CD4-positive, alpha-beta memory T cell (primary cell): ENCODE measurements around the gene PRRT1. TPM values are rescaled to one million over a fixed set of nuclear protein-coding genes. Genes with fewer than 3 reads are reported as not detected.
A peak's percentile ranks its signal among the peaks of the same experiment; 100 is the strongest.
"Not testable (repeated sequence)": the region's sequence is repeated elsewhere in the genome, so short reads cannot be mapped to it uniquely, and the experiment has no call there.

Experiments used
- CTCF ChIA-PET: fragments of 350-600 bp; sonication (Branson Sonifier 250); formaldehyde crosslinking; loops from one replicate; lab custom pipeline; 2021; ENCODE audit warnings: inconsistent platforms; ENCODE audit not compliant: partially characterized antibody; lab: Charles Lee
- POLR2A ChIA-PET: fragments of 350-600 bp; sonication (Branson Sonifier 250); formaldehyde crosslinking; loops from one replicate; lab custom pipeline; 2021; ENCODE audit not compliant: partially characterized antibody; lab: Charles Lee
- DNase-seq, 5 donors: peaks; one replicate each; pipeline versions ENCODE4 v3.0.0 to v3.0.0-alpha.2; 2020 to 2022; ENCODE audit warnings: mixed read lengths in 1 of 5
- H3K27ac ChIP-seq: one replicate; pipeline ENCODE4 v1.7.0; 2013; ENCODE audit warnings: low read depth, low read length
- H3K27me3 ChIP-seq: 2 replicates; pipeline ENCODE4 v1.7.0; 2013; ENCODE audit warnings: mild to moderate bottlenecking, low read length, moderate library complexity; ENCODE audit not compliant: insufficient read depth
- H3K36me3 ChIP-seq: 2 replicates; pipeline ENCODE4 v1.7.0; 2013; ENCODE audit warnings: mild to moderate bottlenecking, low read length, moderate library complexity; ENCODE audit not compliant: insufficient read depth
- H3K4me1 ChIP-seq: 2 replicates; pipeline ENCODE4 v1.7.0; 2013; ENCODE audit warnings: mild to moderate bottlenecking, low read length, moderate library complexity; ENCODE audit not compliant: insufficient read depth
- H3K4me3 ChIP-seq, 2 donors: one replicate each; pipeline ENCODE4 v1.7.0; 2013; ENCODE audit warnings: low read length in 2 of 2, mild to moderate bottlenecking in 1 of 2
- H3K9me3 ChIP-seq, 2 donors: one replicate each; pipeline ENCODE4 v1.7.0; 2013; ENCODE audit warnings: low read length in 2 of 2, control low read depth in 1 of 2; ENCODE audit not compliant: control insufficient read depth in 1 of 2
- H3K27ac Mint-ChIP-seq, 7 donors: one replicate each; pipeline ENCODE4 v1.8.0; 2020 to 2021; ENCODE audit warnings: mixed read lengths in 7 of 7, mild to moderate bottlenecking in 6 of 7, inconsistent platforms in 3 of 7, moderate library complexity in 3 of 7
- H3K27me3 Mint-ChIP-seq, 2 donors: one replicate each; pipeline ENCODE4 v1.8.0; 2020 to 2021; ENCODE audit warnings: mixed read lengths in 2 of 2
- H3K36me3 Mint-ChIP-seq, 2 donors: one replicate each; pipeline ENCODE4 v1.8.0; 2020 to 2021; ENCODE audit warnings: mixed read lengths in 2 of 2, inconsistent platforms in 1 of 2, mild to moderate bottlenecking in 1 of 2
- H3K4me1 Mint-ChIP-seq, 4 donors: one replicate each; pipeline ENCODE4 v1.8.0; 2020 to 2021; ENCODE audit warnings: mixed read lengths in 4 of 4, mild to moderate bottlenecking in 1 of 4
- H3K4me3 Mint-ChIP-seq, 8 donors: one replicate each; pipeline ENCODE4 v1.8.0; 2020 to 2021; ENCODE audit warnings: mixed read lengths in 8 of 8, mild to moderate bottlenecking in 7 of 8, moderate library complexity in 6 of 8, inconsistent platforms in 3 of 8
- H3K9me3 Mint-ChIP-seq, 8 donors: one replicate each; pipeline ENCODE4 v1.8.0; 2020 to 2021; ENCODE audit warnings: mixed read lengths in 8 of 8, mild to moderate bottlenecking in 5 of 8, inconsistent platforms in 3 of 8, moderate library complexity in 1 of 8
- intact Hi-C: fragments of 100-400 bp; cut with micrococcal nuclease; formaldehyde crosslinking; loops from one replicate; pipeline ENCODE4 v1.15.1; 2023
- polyA plus RNA-seq, 2 donors: library from polyadenylated mRNA; unstranded; fragments of 300-500 nt; fragmentation: Illumina TruSeq; gene quantifications; one replicate each; pipeline ENCODE4 v1.2.3, GENCODE V29; 2021
- total RNA-seq, 2 experiments: library from RNA; stranded (reverse); gene quantifications; one replicate each; pipeline ENCODE4 v1.2.3, GENCODE V29; 2021

Gene PRRT1
- total and polyA plus RNA-seq, 4 experiments from 2014 or later, result 0.60 to 1.9 (median 1.5) TPM; not detected in 1

DNA sequence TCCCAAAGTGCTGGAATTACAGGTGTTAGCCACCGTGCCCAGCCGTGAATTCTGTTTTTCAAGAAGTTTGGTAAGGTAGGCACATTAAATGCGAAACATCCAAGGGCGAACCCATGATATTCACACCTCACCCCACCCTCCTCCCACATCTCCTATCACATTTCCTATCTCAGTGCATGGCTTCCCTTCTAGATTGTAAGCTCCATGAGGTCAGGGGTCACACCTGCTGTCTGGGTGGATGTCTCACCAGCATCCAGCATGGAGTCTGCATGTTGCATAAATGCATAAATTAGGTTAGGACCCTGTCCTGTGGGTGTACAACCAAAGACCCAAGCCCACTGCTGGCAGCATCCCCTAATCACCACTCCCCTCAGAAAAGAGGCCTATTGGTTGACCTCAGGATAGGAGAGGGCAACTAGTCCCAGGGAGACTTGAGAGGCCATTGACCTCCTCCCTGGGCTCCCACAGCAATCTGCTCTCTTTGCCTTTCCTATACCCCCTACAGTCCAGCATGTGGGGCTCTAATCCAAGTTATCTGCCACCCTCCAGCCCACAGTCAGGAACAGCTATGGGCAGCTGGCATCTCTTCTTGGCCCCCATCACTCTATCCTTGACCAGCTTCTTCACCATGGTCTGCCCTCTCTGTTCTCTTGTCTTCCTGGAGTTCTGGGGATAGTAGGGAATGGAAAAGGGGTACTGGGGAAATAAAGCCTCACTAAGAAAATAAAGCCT lies 4.2 kb downstream of the PRRT1 start:
- H3K4me3 ChIP-seq, result no peak overlapping the region
- POLR2A ChIA-PET, result interaction anchor here (0.6 to 2.5 kb wide), 2 partner anchors 17 to 30 kb away, joined by 3 to 5 read pairs; partner anchors contain the start of gene FKBPL
- peaks cover 25 to 27% of the 10 kb centered on the region in 2 donors for H3K27me3 Mint-ChIP-seq
- peak overlapping the region in 1 of 7 donors; percentile 57 for H3K27ac Mint-ChIP-seq
- no peak overlapping the region for H3K27ac ChIP-seq
- peaks cover 0 to 3% of the 10 kb centered on the region in 2 donors for H3K36me3 Mint-ChIP-seq
- H3K4me1 Mint-ChIP-seq, result peaks cover 13 to 44% (median 26%) of the 10 kb centered on the region in 4 donors
- intact Hi-C loops, result loop anchor here (1.0 to 2.0 kb wide), 2 partner anchors 17 to 48 kb away; partner anchors contain the start of gene FKBPL
- H3K9me3 ChIP-seq, result no peaks in the 10 kb centered on the region
- peaks cover 3% of the 10 kb centered on the region for H3K4me1 ChIP-seq
- CTCF ChIA-PET, result interaction anchor here (2.5 kb wide), 1 partner anchor 18 kb away, joined by 12 read pairs; the partner anchor contains the start of gene FKBPL
- H3K4me3 Mint-ChIP-seq, result peak overlapping the region in 1 of 8 donors; percentile 87
- H3K9me3 Mint-ChIP-seq, result peaks cover 0 to 6% (median 0%) of the 10 kb centered on the region in 8 donors
- no peak for DNase-seq
- H3K27me3 ChIP-seq, result peaks cover 6% of the 10 kb centered on the region
- H3K36me3 ChIP-seq, result no peaks in the 10 kb centered on the region

DNA sequence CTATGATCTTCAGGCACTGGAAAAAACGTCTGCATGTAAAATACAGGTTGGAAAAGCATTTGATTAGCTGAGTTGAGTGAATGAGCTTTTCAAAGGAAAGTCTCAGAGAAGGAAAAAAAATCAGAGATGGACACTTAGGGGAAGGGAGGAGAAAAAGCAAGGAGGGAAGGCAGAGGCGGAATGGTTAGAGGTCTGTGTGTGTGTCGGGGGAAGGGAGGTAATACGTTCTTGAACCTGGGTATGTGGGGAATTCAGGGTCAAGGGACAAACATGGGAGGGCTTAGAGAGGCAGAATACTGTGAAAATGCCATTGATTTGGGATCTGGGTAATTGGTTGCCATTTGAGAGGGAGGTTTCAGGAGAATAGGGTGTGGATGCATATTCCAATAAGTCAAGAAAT lies 5.1 kb downstream of the PRRT1 start:
- H3K27me3 Mint-ChIP-seq, result peaks cover 25 to 27% of the 10 kb centered on the region in 2 donors
- H3K9me3 ChIP-seq, result no peaks in the 10 kb centered on the region
- H3K4me1 ChIP-seq, result peaks cover 3% of the 10 kb centered on the region
- no peak for DNase-seq
- CTCF ChIA-PET, result interaction anchor here (1.2 kb wide), 1 partner anchor 28 kb away, joined by 3 read pairs; no protein-coding TSS in a partner anchor
- no peak overlapping the region for H3K4me3 ChIP-seq
- no peak overlapping the region for H3K27ac Mint-ChIP-seq
- H3K36me3 ChIP-seq, result no peaks in the 10 kb centered on the region
- H3K36me3 Mint-ChIP-seq, result peaks cover 0 to 3% of the 10 kb centered on the region in 2 donors
- H3K9me3 Mint-ChIP-seq, result peaks cover 0 to 6% (median 0%) of the 10 kb centered on the region in 8 donors
- POLR2A ChIA-PET, result no interaction called here
- peaks cover 6% of the 10 kb centered on the region for H3K27me3 ChIP-seq
- peaks cover 11 to 37% (median 22%) of the 10 kb centered on the region in 4 donors for H3K4me1 Mint-ChIP-seq
- no peak overlapping the region for H3K4me3 Mint-ChIP-seq
- no peak overlapping the region for H3K27ac ChIP-seq
- intact Hi-C loops, result no loop called here

GRCh38 chr6:32146287-32146686 lies 5.5 kb downstream of the PRRT1 start:
- no peak for DNase-seq
- Mint-ChIP-seq H3K27ac (no peak overlapping the region), H3K9me3 (peaks cover 0 to 6% (median 0%) of the 10 kb centered on the region in 8 donors), H3K27me3 (peaks cover 24 to 27% of the 10 kb centered on the region in 2 donors), H3K4me1 (peaks cover 11 to 33% (median 21%) of the 10 kb centered on the region in 4 donors), H3K4me3 (no peak overlapping the region), H3K36me3 (peaks cover 0 to 3% of the 10 kb centered on the region in 2 donors)
- peaks cover 6% of the 10 kb centered on the region for H3K27me3 ChIP-seq
- H3K9me3 ChIP-seq, result no peaks in the 10 kb centered on the region
- no peak overlapping the region for H3K4me3 ChIP-seq
- CTCF ChIA-PET, result interaction anchor here (1.2 kb wide), 1 partner anchor 28 kb away, joined by 3 read pairs; no protein-coding TSS in a partner anchor
- no peaks in the 10 kb centered on the region for H3K36me3 ChIP-seq
- H3K4me1 ChIP-seq, result peaks cover 3% of the 10 kb centered on the region
- POLR2A ChIA-PET, result no interaction called here
- no peak overlapping the region for H3K27ac ChIP-seq
- intact Hi-C loops, result no loop called here

- intact Hi-C loops, H3K36me3 ChIP-seq, H3K27ac Mint-ChIP-seq, H3K9me3 Mint-ChIP-seq, POLR2A ChIA-PET, H3K27ac ChIP-seq, H3K9me3 ChIP-seq, H3K36me3 Mint-ChIP-seq, H3K27me3 ChIP-seq, DNase-seq, H3K4me3 Mint-ChIP-seq, H3K4me3 ChIP-seq, H3K4me1 ChIP-seq: not testable (repeated sequence)
- Mint-ChIP-seq H3K27me3 (peaks cover 12 to 17% of the 10 kb centered on the region in 2 donors), H3K4me1 (peaks cover 4 to 21% (median 12%) of the 10 kb centered on the region in 4 donors)
- CTCF ChIA-PET, result interaction anchor here (0.5 kb wide), 1 partner anchor 436 kb away, joined by 4 read pairs; no protein-coding TSS in a partner anchor
Observed at GRCh38 chr6:32144238-32144637, 7.5 kb downstream of the PRRT1 start.

GRCh38 chr6:32140420-32141046 lies 11.2 kb downstream of the PRRT1 start:
- ChIA-PET CTCF (interaction anchor here (0.6 kb wide), 1 partner anchor 305 kb away, joined by 3 read pairs; no protein-coding TSS in a partner anchor), POLR2A (interaction anchor here (0.6 kb wide), 1 partner anchor 804 kb away, joined by 6 read pairs; no protein-coding TSS in a partner anchor)
- Mint-ChIP-seq H3K27ac (no peak overlapping the region), H3K36me3 (no peaks in the 10 kb centered on the region), H3K9me3 (peaks cover 0 to 2% (median 0%) of the 10 kb centered on the region in 8 donors), H3K4me3 (no peak overlapping the region), H3K4me1 (no peaks in the 10 kb centered on the region), H3K27me3 (peaks cover 2 to 3% of the 10 kb centered on the region in 2 donors)
- intact Hi-C loops, result no loop called here
- Histone ChIP-seq H3K36me3 (no peaks in the 10 kb centered on the region), H3K9me3 (no peaks in the 10 kb centered on the region), H3K27ac (no peak overlapping the region), H3K4me3 (no peak overlapping the region), H3K4me1 (no peaks in the 10 kb centered on the region), H3K27me3 (no peaks in the 10 kb centered on the region)
- no peak for DNase-seq

DNA sequence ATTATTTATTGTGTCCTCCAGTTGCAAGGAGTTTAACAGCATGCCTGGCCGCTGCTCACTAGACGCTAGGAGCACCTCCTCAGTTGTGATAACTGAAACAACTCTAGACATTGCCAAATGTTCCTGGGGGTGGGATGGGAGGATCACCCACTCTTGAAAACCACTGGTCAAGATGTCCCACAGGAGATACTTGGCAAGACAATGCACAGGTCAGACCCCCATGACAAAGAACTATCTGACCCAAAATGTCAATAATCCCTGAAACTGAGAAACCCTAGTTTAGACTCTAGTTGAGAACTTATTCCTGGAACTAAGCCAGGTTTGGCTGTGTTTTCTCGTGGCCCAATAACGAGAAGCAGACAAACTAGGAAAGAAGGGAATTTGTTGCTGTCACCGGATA lies 12.1 kb downstream of the PRRT1 start:
- peaks cover 0 to 2% (median 0%) of the 10 kb centered on the region in 8 donors for H3K9me3 Mint-ChIP-seq
- no peak overlapping the region for H3K27ac Mint-ChIP-seq
- POLR2A ChIA-PET, result interaction anchor here (1.5 kb wide), 1 partner anchor 56 kb away, joined by 4 read pairs; no protein-coding TSS in a partner anchor
- CTCF ChIA-PET, result no interaction called here
- no peak for DNase-seq
- no peak overlapping the region for H3K4me3 ChIP-seq
- no peaks in the 10 kb centered on the region for H3K27me3 ChIP-seq
- no peaks in the 10 kb centered on the region for H3K36me3 Mint-ChIP-seq
- no peaks in the 10 kb centered on the region for H3K9me3 ChIP-seq
- intact Hi-C loops, result no loop called here
- H3K27me3 Mint-ChIP-seq, result peaks cover 2 to 3% of the 10 kb centered on the region in 2 donors
- H3K4me1 Mint-ChIP-seq, result no peaks in the 10 kb centered on the region
- H3K36me3 ChIP-seq, result no peaks in the 10 kb centered on the region
- H3K4me3 Mint-ChIP-seq, result no peak overlapping the region
- no peaks in the 10 kb centered on the region for H3K4me1 ChIP-seq
- H3K27ac ChIP-seq, result no peak overlapping the region

DNA sequence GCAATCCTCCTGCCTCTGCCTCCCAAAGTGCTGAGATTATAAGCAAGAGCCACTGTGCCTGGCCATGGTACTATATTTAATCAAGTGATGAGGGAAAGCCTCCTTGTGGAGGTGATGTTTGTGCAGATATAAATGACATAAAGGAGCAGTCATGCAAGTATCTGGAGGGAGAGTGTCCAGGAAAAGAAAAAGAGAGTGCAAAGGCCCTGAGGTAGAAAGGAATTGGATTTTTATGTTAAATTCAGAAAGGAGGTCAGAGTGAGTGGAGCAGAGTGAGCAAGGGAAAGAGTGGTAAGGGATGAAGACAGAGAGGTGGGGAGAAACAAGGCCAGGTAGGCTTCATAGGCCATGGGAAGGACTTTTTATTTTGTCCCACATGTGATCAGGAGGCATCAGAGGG lies 14.3 kb downstream of the PRRT1 start:
- Histone ChIP-seq H3K9me3 (no peaks in the 10 kb centered on the region), H3K4me1 (no peaks in the 10 kb centered on the region), H3K36me3 (no peaks in the 10 kb centered on the region), H3K27ac (no peak overlapping the region), H3K4me3 (no peak overlapping the region), H3K27me3 (no peaks in the 10 kb centered on the region)
- ChIA-PET POLR2A (no interaction called here), CTCF (no interaction called here)
- DNase-seq, result no peak
- Mint-ChIP-seq H3K27me3 (peaks cover 0 to 1% of the 10 kb centered on the region in 2 donors), H3K9me3 (peaks cover 0 to 2% (median 0%) of the 10 kb centered on the region in 8 donors), H3K36me3 (no peaks in the 10 kb centered on the region), H3K4me3 (no peak overlapping the region), H3K27ac (no peak overlapping the region), H3K4me1 (no peaks in the 10 kb centered on the region)
- intact Hi-C loops, result no loop called here
